ENCODE measurements around the gene NXNL1. TPM values are rescaled to one million over a fixed set of nuclear protein-coding genes. Genes with fewer than 3 reads are reported as not detected.
"Not testable (repeated sequence)": the region's sequence is repeated elsewhere in the genome, so short reads cannot be mapped to it uniquely, and the experiment has no call there.

NXNL1 gene
- total and polyA plus RNA-seq, 4 donors: not detected

DNA sequence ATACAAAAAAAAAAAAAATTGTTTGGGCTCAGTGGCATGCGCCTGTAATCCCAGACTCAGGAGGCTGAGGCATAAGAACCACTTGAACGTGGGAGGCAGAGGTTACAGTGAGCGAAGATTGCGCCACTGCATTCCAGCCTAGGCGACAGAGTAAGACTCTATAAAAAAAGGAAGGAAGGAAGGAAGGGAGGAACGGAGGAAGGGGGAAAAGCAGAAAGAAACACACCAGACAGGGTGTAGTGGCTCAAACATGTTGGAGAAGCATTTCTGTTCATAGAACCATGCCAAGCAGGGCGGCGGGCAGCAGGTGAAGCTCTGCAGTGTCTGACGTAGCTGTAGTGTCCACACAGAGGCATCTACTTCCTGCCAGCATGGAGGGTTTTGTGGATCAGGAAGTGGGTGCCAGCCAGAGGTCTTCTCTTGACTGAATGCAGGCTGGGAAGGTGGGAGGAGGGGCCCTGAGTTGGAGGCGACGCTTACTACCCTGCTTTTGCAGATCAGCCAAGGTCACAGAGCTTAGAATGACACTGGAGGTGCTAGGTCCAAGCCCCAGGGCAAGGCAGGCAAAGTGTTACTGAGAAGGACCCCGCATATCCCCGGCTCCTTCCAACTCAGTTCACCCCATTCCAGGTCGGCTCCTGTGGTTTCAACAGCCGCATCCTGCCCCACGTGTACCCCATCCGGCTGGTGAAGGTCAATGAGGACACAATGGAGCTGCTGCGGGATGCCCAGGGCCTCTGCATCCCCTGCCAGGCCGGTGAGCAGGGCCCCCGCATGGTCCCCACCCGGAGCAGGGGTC lies 39.1 kb upstream of the NXNL1 start:
- no peak overlapping the region for H3K4me3 ChIP-seq (ENCODE audit: low read length in 2 of 2)
- ATAC-seq (ENCODE audit: low FRiP score) (peak; percentile 23), DNase-seq (no peak)
- no peaks in the 10 kb centered on the region for H3K36me3 ChIP-seq (ENCODE audit: control insufficient read depth in 1 of 2, insufficient read depth in 2 of 2, low read length in 1 of 2)
- intact Hi-C loops (cut with DNase I): no loop called here
- 74 to 75% methylated on average over 21 of the region's 21 CpGs for WGBS, 2 donors
- H3K27ac ChIP-seq (ENCODE audit: low read depth in 1 of 2, low read length in 2 of 2): no peak overlapping the region
- H3K9me3 ChIP-seq (ENCODE audit: control insufficient read depth, low read length): no peaks in the 10 kb centered on the region
- H3K4me1 ChIP-seq (ENCODE audit: control insufficient read depth in 1 of 2, insufficient read depth in 2 of 2, low read length in 2 of 2): no peaks in the 10 kb centered on the region
- H3K27me3 ChIP-seq (ENCODE audit: control insufficient read depth in 1 of 2, insufficient read depth in 2 of 2, low read length in 1 of 2): no peaks in the 10 kb centered on the region

- 74 to 77% methylated on average over 12 of the region's 12 CpGs for WGBS, 2 donors
- intact Hi-C loops (cut with DNase I); DNase-seq; H3K4me1 ChIP-seq (ENCODE audit: control insufficient read depth in 1 of 2, insufficient read depth in 2 of 2, low read length in 2 of 2); ATAC-seq (ENCODE audit: low FRiP score); H3K27me3 ChIP-seq (ENCODE audit: control insufficient read depth in 1 of 2, insufficient read depth in 2 of 2, low read length in 1 of 2); H3K27ac ChIP-seq (ENCODE audit: low read depth in 1 of 2, low read length in 2 of 2); H3K4me3 ChIP-seq (ENCODE audit: low read length in 2 of 2); H3K9me3 ChIP-seq (ENCODE audit: control insufficient read depth, low read length); H3K36me3 ChIP-seq (ENCODE audit: control insufficient read depth in 1 of 2, insufficient read depth in 2 of 2, low read length in 1 of 2): not testable (repeated sequence)
These were observed 38.3 kb upstream of the NXNL1 start for GRCh38 chr19:17499025-17499424.

DNA sequence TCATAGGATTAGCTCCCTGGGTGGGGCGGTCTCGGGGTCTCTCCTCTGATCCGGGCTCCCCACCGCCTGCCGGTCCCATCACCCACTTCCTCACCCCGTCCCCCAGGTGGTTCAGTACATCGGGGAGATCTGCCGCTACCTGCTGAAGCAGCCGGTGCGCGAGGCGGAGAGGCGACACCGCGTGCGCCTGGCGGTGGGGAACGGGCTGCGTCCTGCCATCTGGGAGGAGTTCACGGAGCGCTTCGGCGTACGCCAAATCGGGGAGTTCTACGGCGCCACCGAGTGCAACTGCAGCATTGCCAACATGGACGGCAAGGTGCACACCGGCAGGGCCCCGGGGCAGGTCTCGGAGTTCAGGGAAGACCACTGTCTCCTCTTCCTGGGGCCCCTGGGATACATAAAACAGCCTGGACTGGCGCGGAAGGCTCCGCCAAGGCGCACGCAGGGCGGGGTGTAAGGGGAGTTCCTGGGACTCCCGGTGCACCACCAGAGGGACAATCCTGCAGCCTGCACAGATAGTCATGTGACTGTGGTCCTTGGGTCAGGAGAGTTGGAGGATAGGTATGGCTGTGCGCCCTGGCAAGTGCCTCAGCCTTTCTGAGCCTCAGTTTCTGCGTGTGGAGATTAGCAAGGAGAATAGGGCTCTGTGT lies 36.5 kb upstream of the NXNL1 start:
- no peak for ATAC-seq (ENCODE audit: low FRiP score)
- WGBS, 2 donors: 68 to 71% methylated on average over 41 of the region's 41 CpGs
- no peak for DNase-seq
- no peak overlapping the region for H3K27ac ChIP-seq (ENCODE audit: low read depth in 1 of 2, low read length in 2 of 2)
- no peaks in the 10 kb centered on the region for H3K27me3 ChIP-seq (ENCODE audit: control insufficient read depth in 1 of 2, insufficient read depth in 2 of 2, low read length in 1 of 2)
- no peaks in the 10 kb centered on the region for H3K36me3 ChIP-seq (ENCODE audit: control insufficient read depth in 1 of 2, insufficient read depth in 2 of 2, low read length in 1 of 2)
- intact Hi-C loops (cut with DNase I): no loop called here
- H3K4me3 ChIP-seq (ENCODE audit: low read length in 2 of 2): no peak overlapping the region
- no peaks in the 10 kb centered on the region for H3K9me3 ChIP-seq (ENCODE audit: control insufficient read depth, low read length)
- no peaks in the 10 kb centered on the region for H3K4me1 ChIP-seq (ENCODE audit: control insufficient read depth in 1 of 2, insufficient read depth in 2 of 2, low read length in 2 of 2)

GRCh38 chr19:17496337-17496997 lies 35.7 kb upstream of the NXNL1 start:
- Histone ChIP-seq H3K36me3 (ENCODE audit: control insufficient read depth in 1 of 2, insufficient read depth in 2 of 2, low read length in 1 of 2) (no peaks in the 10 kb centered on the region), H3K9me3 (ENCODE audit: control insufficient read depth, low read length) (no peaks in the 10 kb centered on the region), H3K4me3 (ENCODE audit: low read length in 2 of 2) (no peak overlapping the region), H3K4me1 (ENCODE audit: control insufficient read depth in 1 of 2, insufficient read depth in 2 of 2, low read length in 2 of 2) (no peaks in the 10 kb centered on the region), H3K27me3 (ENCODE audit: control insufficient read depth in 1 of 2, insufficient read depth in 2 of 2, low read length in 1 of 2) (no peaks in the 10 kb centered on the region), H3K27ac (ENCODE audit: low read depth in 1 of 2, low read length in 2 of 2) (no peak overlapping the region)
- ATAC-seq (ENCODE audit: low FRiP score) (peak; percentile 81), DNase-seq (peak; percentile 74 to 90)
- intact Hi-C loops (cut with DNase I): no loop called here
- WGBS, 2 donors: 53 to 56% methylated on average over 14 of the region's 14 CpGs

DNA sequence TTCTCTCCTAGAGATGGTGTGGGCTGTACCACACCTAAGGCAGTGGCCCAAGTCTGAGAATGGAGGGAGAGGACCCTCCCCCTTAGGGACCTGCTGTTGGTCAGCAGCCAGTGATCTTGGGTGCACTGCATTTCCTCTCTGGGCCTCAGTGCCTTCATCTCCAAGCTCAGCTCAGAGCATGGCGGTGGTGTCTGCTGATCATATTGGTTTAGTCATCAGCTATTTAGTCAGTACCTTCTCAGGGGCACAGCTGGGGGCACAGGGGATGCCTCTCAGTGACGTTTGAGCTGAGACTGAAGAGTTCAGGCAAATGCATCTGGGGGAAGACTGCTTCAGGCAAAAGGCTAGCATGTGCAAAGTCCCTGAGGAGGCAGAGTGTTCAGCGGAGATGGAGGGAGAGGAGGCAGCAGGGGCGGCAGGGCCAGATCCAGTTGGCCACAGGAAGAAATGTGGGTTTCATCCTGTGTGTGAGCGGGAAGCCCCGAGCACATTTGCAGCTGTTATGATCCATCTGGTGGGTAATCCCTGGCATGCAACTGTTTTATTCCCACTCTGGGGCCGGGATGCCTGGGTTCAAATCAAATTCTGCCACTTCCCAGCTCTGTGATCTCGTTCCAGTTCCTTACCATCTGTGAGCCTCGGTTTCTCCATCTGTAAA lies 35.0 kb upstream of the NXNL1 start:
- H3K4me3 ChIP-seq (ENCODE audit: low read length in 2 of 2): no peak overlapping the region
- no peaks in the 10 kb centered on the region for H3K9me3 ChIP-seq (ENCODE audit: control insufficient read depth, low read length)
- ATAC-seq (ENCODE audit: low FRiP score): no peak
- H3K27me3 ChIP-seq (ENCODE audit: control insufficient read depth in 1 of 2, insufficient read depth in 2 of 2, low read length in 1 of 2): no peaks in the 10 kb centered on the region
- no peaks in the 10 kb centered on the region for H3K4me1 ChIP-seq (ENCODE audit: control insufficient read depth in 1 of 2, insufficient read depth in 2 of 2, low read length in 2 of 2)
- H3K27ac ChIP-seq (ENCODE audit: low read depth in 1 of 2, low read length in 2 of 2): no peak overlapping the region
- no peaks in the 10 kb centered on the region for H3K36me3 ChIP-seq (ENCODE audit: control insufficient read depth in 1 of 2, insufficient read depth in 2 of 2, low read length in 1 of 2)
- DNase-seq: no peak
- intact Hi-C loops (cut with DNase I): no loop called here
- 76 to 78% methylated on average over 9 of the region's 9 CpGs for WGBS, 2 donors

DNA sequence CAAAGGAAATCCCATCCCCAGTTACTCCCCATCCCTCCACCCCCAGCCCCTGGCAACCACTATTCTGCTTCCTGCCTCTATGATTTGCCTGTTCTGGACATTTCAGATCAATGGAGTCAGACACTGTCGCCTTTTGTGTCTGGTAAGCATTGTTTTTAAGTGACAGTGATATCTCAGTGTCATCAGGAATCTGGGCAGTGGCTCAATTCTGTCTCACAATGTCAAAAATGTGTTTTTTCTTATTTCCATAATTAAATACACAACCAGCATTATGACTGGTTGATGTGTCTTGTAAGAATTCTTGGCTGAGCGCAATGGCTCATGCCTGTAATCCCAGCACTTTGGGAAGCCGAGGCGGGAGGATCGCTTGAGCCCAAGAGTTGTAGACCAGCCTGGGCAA lies 30.6 kb upstream of the NXNL1 start:
- intact Hi-C loops (cut with DNase I): no loop called here
- no peaks in the 10 kb centered on the region for H3K9me3 ChIP-seq (ENCODE audit: control insufficient read depth, low read length)
- H3K27ac ChIP-seq (ENCODE audit: low read depth in 1 of 2, low read length in 2 of 2): no peak overlapping the region
- no peak overlapping the region for H3K4me3 ChIP-seq (ENCODE audit: low read length in 2 of 2)
- H3K27me3 ChIP-seq (ENCODE audit: control insufficient read depth in 1 of 2, insufficient read depth in 2 of 2, low read length in 1 of 2): no peaks in the 10 kb centered on the region
- DNase-seq (no peak), ATAC-seq (ENCODE audit: low FRiP score) (no peak)
- 91 to 97% methylated on average over 5 of the region's 5 CpGs for WGBS, 2 donors
- H3K4me1 ChIP-seq (ENCODE audit: control insufficient read depth in 1 of 2, insufficient read depth in 2 of 2, low read length in 2 of 2): no peaks in the 10 kb centered on the region
- H3K36me3 ChIP-seq (ENCODE audit: control insufficient read depth in 1 of 2, insufficient read depth in 2 of 2, low read length in 1 of 2): no peaks in the 10 kb centered on the region

DNA sequence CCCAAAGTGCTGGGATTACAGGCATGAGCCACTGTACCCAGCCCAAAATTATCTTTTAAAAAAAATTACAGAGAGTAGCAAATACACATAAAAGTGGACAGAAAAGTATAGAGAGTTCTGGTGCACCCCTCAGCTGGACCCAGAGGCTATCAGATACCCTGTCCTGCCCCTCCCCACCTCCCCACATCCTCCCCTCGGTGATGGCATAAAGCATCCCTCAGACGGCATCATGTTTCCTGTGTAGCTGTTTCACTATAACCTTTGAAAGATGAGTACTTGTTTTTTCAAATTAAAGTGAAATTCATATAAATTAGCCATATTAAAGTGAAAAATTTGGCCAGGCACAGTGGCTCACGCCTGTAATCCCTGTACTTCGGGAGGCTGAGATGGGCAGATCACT lies 29.7 kb upstream of the NXNL1 start:
- no peak for DNase-seq
- Histone ChIP-seq H3K27me3 (ENCODE audit: control insufficient read depth in 1 of 2, insufficient read depth in 2 of 2, low read length in 1 of 2) (no peaks in the 10 kb centered on the region), H3K27ac (ENCODE audit: low read depth in 1 of 2, low read length in 2 of 2) (no peak overlapping the region), H3K4me3 (ENCODE audit: low read length in 2 of 2) (no peak overlapping the region), H3K4me1 (ENCODE audit: control insufficient read depth in 1 of 2, insufficient read depth in 2 of 2, low read length in 2 of 2) (no peaks in the 10 kb centered on the region), H3K9me3 (ENCODE audit: control insufficient read depth, low read length) (no peaks in the 10 kb centered on the region), H3K36me3 (ENCODE audit: control insufficient read depth in 1 of 2, insufficient read depth in 2 of 2, low read length in 1 of 2) (no peaks in the 10 kb centered on the region)
- 77 to 79% methylated on average over 4 of the region's 4 CpGs for WGBS, 2 donors
- no peak for ATAC-seq (ENCODE audit: low FRiP score)
- intact Hi-C loops (cut with DNase I): no loop called here

DNA sequence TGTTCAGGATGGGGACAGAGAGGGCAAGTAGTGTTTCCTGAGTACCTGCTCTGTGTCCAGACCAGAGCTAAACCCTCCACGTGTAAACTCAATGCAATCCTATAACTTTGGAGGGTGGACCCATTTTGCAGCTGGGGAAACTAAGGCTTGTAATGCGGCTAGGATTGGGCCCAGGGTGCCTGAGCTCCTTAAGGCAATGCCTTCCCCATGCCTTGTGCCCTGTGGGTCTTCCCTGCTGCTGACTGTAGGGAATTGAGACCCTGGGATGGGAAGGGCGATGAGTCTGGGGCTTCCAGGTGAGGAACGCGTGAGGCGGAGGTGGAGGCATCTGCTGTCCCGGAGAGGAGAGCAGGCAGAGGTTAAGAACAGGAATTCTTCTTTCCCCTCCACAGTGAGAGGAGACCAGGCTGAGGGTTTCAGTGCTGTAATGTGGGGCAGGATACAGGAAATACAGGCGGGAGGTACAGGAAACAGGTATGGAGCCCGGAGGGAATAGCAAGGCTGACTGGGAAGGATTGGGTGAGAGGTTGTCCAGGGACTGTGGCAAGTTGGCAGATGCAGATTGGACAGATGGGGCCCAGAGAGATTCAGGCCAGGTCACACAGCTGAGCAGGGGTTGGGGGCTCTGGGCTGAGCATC lies 28.8 kb upstream of the NXNL1 start:
- no peaks in the 10 kb centered on the region for H3K9me3 ChIP-seq (ENCODE audit: control insufficient read depth, low read length)
- WGBS, 2 donors: 90% methylated on average over 9 of the region's 9 CpGs
- no peak overlapping the region for H3K4me3 ChIP-seq (ENCODE audit: low read length in 2 of 2)
- no peaks in the 10 kb centered on the region for H3K36me3 ChIP-seq (ENCODE audit: control insufficient read depth in 1 of 2, insufficient read depth in 2 of 2, low read length in 1 of 2)
- H3K4me1 ChIP-seq (ENCODE audit: control insufficient read depth in 1 of 2, insufficient read depth in 2 of 2, low read length in 2 of 2): no peaks in the 10 kb centered on the region
- no peaks in the 10 kb centered on the region for H3K27me3 ChIP-seq (ENCODE audit: control insufficient read depth in 1 of 2, insufficient read depth in 2 of 2, low read length in 1 of 2)
- DNase-seq (no peak), ATAC-seq (ENCODE audit: low FRiP score) (no peak)
- no peak overlapping the region for H3K27ac ChIP-seq (ENCODE audit: low read depth in 1 of 2, low read length in 2 of 2)
- intact Hi-C loops (cut with DNase I): no loop called here

Measured in aorta (tissue), 5 donors.